Activated CD8-positive, alpha-beta memory T cell treated with anti-CD3 and anti-CD28 coated beads, Interleukin-2, amount 50 U/mL, for 4 hours (primary cell): ENCODE results near the gene IL1RL2.
A peak's percentile ranks its signal among the peaks of the same experiment; 100 is the strongest.

Experiments used
- DNase-seq: peaks from one replicate; pipeline ENCODE4 v3.0.0-alpha.2; 2020

The IL1RL2 gene

GRCh38 chr2:102159295-102159694, 27.5 kb upstream of the IL1RL2 start:
- DNase-seq, result no peak

DNA sequence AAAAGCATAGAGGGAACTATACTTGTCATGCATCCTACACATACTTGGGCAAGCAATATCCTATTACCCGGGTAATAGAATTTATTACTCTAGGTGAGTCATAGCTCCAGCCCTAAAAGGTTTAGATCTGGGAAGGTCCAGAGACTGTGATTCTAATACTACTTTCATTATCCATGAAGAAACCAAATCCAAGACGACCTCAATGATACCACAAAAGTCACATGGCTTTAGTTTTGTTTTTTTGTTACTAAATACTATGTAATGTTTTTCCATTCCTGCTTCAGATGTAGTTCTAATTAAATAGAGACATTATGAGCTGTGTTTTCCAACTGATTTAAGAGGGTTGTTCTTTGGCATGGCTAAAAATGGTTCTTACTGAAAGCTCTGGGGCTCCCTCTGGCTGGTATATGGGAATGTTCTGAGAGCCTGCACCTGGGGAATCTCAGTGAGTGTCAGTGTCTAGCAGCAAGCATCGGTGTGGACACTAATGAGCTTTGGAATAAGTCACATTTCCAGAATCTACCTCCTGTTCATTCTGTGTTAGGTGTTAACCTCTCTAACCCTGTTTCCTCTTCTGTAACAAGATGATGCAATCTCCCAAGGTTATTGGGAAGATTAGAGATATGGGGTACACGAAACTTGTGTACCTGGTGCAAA, 20.5 kb upstream of the IL1RL2 start:
- no peak for DNase-seq

DNA sequence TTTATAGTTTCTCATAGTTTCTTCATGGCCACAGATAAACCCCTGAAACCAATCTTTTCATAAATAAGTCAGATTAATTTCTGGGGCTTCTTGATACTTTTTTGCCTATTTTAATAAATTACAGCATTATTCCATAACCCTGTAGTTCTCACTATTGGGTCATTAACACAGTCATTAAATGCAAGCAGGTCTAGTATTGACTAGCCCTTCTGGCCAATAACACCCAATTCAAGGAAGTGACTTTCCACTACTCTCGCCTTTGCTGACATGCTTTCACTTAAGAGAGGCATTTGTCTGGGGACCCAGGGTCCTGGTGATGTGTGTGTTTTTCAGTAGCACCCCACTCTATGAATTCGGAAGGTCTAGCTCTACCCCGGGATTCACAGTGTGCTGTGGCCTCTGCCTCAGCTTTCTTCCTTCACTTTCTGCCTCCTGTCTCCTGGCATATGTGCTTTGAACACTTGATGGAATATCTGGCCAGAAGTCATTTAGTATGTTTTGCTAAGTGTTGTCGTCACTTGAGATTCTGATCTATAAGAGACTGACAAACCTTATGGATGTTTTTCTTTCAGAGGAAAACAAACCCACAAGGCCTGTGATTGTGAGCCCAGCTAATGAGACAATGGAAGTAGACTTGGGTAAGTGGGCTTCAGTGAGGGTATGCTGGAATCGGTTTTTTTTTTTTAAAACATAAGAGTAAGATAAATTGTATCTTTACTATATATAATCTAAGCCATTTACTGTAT, 18.6 kb upstream of the IL1RL2 start:
- DNase-seq, result no peak

DNA sequence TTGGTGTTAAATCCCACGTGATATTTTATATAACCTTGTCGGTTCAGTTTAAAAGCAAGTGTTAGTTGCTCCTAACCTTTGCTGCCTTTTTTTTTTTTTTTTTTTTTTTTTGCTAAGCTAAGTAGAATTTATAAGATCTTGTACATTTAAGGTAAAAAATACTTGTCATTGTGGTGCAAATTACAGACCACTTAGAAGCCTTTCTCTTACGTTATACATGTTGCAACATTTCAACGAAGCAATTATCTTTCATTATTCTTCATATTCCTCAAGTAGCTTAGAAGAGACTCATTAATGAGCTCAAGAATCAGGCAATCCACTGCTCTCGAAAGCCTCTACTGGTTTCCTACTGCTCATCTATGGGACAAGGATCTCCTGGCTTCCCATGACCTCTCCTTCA, 14.9 kb upstream of the IL1RL2 start:
- DNase-seq, result no peak

- DNase-seq, result no peak
Measured at GRCh38 chr2:102172745-102173144, 14.1 kb upstream of the IL1RL2 start.

DNA sequence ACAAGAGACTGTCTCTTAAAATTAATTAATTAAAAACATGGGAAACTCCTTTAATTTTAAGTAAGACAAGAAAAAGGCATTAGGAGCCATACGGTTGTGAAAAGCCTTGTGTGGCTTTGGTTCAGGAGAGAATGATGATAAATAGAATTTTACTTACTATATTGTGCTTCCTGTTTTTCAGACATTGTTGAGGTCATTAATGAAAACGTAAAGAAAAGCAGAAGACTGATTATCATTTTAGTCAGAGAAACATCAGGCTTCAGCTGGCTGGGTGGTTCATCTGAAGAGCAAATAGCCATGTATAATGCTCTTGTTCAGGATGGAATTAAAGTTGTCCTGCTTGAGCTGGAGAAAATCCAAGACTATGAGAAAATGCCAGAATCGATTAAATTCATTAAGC, 10.7 kb upstream of the IL1RL2 start:
- DNase-seq, result no peak

DNA sequence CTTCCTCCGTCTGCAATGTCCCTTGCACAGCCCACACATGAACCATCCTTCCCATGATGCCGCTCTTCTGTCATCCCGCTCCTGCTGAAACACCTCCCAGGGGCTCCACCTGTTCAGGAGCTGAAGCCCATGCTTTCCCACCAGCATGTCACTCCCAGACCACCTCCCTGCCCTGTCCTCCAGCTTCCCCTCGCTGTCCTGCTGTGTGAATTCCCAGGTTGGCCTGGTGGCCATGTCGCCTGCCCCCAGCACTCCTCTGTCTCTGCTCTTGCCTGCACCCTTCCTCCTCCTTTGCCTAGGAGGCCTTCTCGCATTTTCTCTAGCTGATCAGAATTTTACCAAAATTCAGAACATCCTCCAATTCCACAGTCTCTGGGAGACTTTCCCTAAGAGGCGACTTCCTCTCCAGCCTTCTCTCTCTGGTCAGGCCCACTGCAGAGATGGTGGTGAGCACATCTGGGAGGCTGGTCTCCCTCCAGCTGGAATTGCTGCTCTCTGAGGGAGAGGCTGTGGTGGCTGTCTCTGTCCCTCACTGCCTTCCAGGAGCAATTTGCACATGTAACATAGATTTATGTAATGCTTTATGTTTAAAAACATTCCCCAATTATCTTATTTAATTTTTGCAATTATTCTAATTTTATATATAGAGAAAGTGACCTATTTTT, 8.9 kb upstream of the IL1RL2 start:
- no peak for DNase-seq

DNA sequence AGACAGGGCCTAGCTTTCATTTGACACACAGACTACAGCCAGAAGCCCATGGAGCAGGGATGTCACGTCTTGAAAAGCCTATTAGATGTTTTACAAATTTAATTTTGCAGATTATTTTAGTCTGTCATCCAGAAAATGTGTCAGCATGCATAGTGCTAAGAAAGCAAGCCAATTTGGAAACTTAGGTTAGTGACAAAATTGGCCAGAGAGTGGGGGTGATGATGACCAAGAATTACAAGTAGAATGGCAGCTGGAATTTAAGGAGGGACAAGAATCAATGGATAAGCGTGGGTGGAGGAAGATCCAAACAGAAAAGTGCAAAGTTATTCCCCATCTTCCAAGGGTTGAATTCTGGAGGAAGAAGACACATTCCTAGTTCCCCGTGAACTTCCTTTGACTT, 7.8 kb upstream of the IL1RL2 start:
- no peak for DNase-seq

DNA sequence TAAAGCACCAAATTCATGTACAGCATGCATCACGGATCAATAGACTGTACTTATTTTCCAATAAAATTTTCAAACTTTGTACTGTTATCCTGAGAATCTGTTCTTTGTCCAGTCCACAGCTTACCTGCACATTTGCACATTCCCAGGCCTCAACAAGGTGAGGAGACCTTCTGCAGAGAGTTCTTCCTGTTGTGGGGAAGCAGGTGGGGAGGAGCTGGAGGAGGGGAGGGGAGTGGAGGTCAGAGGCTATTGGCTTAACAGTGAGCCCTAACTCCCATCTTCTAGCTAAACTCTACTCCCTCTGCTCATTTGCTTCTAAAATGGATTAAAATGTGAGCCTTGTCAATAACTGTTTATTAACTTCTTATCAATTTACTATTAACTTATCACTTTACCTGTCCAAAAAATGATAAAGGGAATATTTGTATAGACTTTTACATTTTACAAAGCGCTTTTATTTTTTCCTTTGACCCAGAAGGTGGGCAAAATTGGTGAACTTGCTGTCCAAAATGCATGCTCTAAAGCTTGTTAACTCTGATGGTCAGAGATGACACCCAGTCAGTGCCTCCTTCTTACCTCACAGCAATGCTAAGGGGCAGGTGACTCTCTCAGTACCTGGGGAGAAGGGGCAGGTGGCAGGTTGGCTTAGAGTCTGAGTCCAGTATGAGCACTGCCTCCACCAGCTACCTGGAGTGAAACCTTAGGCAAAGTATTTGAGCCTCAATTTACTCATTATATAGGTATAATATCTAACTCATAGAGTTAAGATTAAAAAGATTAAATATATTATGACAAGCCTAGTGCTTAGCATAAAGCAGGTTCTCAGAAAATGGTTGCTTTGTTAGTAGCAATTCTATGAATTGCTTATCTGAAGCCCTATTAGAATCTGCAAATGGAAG, 6.8 kb upstream of the IL1RL2 start:
- DNase-seq, result no peak

- DNase-seq, result no peak
Measured at GRCh38 chr2:102180687-102180999, 6.2 kb upstream of the IL1RL2 start.

DNA sequence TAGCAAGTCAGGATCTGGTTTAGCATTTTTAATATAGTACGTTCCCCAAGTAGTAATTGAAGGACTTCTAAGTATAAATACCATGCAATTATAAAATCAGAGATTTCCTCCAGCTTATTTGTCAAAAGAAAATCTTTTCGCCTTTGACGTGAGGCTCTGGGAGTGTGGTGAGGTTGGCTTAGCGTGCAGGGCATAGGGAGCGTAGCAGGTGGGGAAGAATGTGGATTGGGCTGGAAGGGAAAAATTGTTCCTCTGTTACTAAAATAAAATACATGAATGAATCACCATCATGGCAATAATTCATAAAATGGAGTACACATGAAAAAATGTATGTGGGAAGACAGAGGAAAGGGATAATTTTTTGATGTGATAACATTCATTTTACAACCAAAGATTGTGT, 5.4 kb upstream of the IL1RL2 start:
- no peak for DNase-seq

- DNase-seq, result no peak
Measured at GRCh38 chr2:102181919-102182635, 4.7 kb upstream of the IL1RL2 start.

DNA sequence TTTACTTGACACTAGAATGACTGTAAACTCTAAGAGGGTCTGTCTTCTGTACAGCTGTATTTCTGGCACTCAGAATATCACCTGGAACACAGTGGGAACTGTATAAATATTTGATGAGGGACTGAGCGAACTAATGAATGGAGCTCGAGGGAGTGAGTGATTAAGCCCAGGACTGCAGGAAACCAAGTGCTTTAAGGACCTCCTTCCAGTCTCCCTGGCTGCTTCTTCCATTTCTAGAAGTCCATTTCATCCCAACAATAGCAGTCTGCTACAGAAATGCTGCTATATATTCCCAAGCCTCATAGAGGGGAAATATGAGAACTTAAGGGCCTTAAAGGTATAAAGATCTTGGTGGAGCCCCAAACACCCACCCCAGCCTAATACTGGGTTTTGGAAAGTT, 2.8 kb upstream of the IL1RL2 start:
- DNase-seq, result no peak

DNA sequence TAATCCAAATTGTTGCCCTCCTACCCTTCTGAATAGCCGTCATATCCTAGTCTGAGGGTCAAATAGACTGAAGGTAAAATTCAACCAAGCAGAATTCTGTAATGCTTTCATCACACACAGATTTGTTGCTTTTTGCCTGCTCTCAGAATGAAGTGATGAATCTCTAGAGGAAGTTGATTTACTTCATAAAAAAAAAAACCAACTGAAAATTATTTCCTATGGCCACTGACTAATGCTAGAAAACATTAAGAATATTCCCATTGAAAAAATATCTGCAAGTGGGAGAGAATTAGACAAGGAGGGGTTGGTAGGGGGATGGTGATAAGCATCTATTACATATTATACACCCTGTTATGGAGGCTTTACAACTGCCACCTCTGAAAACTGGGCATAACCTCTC, 2.3 kb upstream of the IL1RL2 start:
- DNase-seq, result no peak

GRCh38 chr2:102185347-102185746, 1.5 kb upstream of the IL1RL2 start:
- no peak for DNase-seq

- DNase-seq, result peak; percentile 58
Measured at GRCh38 chr2:102187496-102188150, 800 bp downstream of the IL1RL2 start.

GRCh38 chr2:102190430-102191107, 3.7 kb downstream of the IL1RL2 start:
- no peak for DNase-seq

GRCh38 chr2:102191501-102191900, 4.7 kb downstream of the IL1RL2 start:
- no peak for DNase-seq

DNA sequence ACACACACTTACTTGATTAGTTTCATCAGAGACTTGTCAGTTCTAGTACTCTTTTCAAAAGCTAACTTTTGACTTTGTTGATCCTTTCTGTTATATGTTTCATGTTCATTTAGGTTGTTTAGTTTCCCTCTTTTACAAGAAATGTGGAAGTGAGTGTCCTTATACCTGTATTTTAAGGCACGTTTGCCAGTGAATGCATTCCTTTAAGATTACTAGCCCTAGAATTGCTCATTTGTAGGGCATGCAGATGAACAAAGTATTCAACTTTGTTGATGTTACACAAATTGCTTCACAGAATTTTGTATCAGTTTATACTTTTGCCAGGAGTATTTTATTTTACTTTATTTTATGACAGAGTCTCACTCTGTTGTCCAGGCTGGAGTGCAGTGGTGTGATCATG, 6.3 kb downstream of the IL1RL2 start:
- DNase-seq, result no peak

DNA sequence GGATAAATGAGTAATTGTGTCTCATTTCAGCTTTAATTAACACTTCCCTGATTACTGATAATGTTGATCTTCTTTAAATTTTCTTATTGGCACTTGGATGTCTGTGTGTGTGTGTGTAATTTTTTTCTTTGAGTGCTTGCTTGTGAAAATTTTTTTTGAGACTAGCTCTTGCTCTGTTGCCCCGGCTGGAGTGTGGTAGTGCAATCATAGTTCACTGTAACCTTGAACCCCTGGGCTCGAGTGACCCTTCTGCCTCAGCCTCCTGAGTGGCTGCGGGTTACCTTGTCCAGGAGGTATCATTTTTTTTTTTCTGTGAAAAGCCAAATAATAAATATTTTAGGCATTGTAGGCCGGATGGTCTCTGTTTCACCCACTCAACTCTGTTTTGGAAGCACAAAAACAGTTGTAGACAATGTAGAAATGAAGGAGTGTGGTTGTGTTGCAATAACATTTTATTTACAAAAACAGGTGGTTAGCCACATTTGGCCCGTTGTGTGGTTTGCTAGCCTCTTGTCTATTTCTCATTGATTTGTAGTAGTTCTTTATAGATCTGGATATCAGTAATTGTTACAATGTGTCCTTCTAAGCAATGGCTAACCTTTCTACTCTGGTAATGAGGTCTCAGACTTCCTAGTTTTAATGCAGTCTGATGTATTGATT, 7.9 kb downstream of the IL1RL2 start:
- no peak for DNase-seq
